ENCODE measurements around the gene GCC1. TPM values are rescaled to one million over a fixed set of nuclear protein-coding genes. Genes with fewer than 3 reads are reported as not detected.
A peak's percentile ranks its signal among the peaks of the same experiment; 100 is the strongest.

The GCC1 gene
- total RNA-seq, 1 experiment from 2014 or later: 14.5 TPM

DNA sequence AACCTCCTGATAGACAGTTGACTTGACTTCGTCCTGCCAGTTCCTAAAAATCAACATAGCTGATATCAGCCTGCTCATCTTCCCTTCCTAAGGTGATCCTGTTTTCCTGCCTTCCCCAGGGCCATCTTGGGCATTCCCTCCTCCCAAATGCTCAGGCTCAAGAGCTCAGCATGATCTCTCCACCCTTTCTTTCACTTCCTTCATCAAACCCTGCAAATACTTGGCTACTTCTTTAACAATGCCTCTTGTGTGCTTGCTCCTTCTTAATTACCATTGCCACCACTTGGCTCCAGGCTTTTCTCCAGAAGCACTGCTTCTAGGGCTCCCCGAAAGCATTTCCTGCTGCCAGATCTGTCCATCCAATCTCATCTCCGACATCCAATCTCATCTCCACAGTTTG, 15.5 kb upstream of the GCC1 start:
- Histone ChIP-seq H3K36me3 (no peaks in the 10 kb centered on the region), H3K4me3 (no peak overlapping the region), H3K9me3 (replicated peaks) (no peaks in the 10 kb centered on the region), H3K27me3 (peaks cover 7% of the 10 kb centered on the region), H3K4me1 (no peaks in the 10 kb centered on the region), H3K27ac (no peak overlapping the region)
- DNase-seq: no peak

- Histone ChIP-seq H3K9me3 (replicated peaks) (no peaks in the 10 kb centered on the region), H3K36me3 (no peaks in the 10 kb centered on the region), H3K27ac (no peak overlapping the region), H3K27me3 (peaks cover 7% of the 10 kb centered on the region), H3K4me1 (no peaks in the 10 kb centered on the region), H3K4me3 (no peak overlapping the region)
- peak in 1 of 2 experiments; percentile 30 for DNase-seq
Observed at GRCh38 chr7:127598318-127598717, 12.9 kb upstream of the GCC1 start.

GRCh38 chr7:127595737-127596136, 10.3 kb upstream of the GCC1 start:
- no peak for DNase-seq
- H3K9me3 ChIP-seq (replicated peaks): no peaks in the 10 kb centered on the region

GRCh38 chr7:127594490-127594889, 9.1 kb upstream of the GCC1 start:
- no peaks in the 10 kb centered on the region for H3K4me1 ChIP-seq
- no peaks in the 10 kb centered on the region; the same call in 1 of the 2 replicates for H3K27me3 ChIP-seq
- no peak for DNase-seq
- no peaks in the 10 kb centered on the region for H3K9me3 ChIP-seq (replicated peaks)
- H3K4me3 ChIP-seq: no peak overlapping the region
- peaks cover 10% of the 10 kb centered on the region for H3K36me3 ChIP-seq
- no peak overlapping the region for H3K27ac ChIP-seq

More at GRCh38 chr7:127595737-127596136, 10.3 kb upstream of the GCC1 start:
- Histone ChIP-seq H3K27ac (no peak overlapping the region), H3K27me3 (no peaks in the 10 kb centered on the region; the same call in 1 of the 2 replicates), H3K36me3 (peaks cover 5% of the 10 kb centered on the region; the same call in 1 of the 2 replicates), H3K4me3 (no peak overlapping the region), H3K4me1 (no peaks in the 10 kb centered on the region)

DNA sequence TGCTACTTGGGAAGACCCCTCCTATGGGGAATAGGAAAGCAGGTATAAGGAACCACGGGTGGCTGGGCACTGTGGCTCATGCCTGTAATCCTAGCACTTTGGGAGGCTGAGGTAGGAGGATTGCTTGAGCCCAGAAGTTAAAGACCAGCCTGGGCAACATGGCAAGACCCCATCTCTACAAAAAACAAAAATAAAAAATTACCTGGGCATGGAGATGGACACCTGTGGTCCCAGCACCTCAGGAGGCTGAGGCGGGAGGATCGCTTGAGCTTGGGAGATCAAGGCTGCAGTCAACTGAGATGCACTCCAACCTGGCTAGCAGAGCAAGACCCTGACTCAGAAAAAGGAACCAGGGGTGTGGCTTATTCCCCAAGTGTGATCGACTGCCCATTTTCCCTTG, 7.2 kb upstream of the GCC1 start:
- Histone ChIP-seq H3K4me3 (no peak overlapping the region), H3K27me3 (no peaks in the 10 kb centered on the region), H3K9me3 (replicated peaks) (no peaks in the 10 kb centered on the region), H3K4me1 (no peaks in the 10 kb centered on the region), H3K27ac (no peak overlapping the region), H3K36me3 (peaks cover 10% of the 10 kb centered on the region)
- no peak for DNase-seq

DNA sequence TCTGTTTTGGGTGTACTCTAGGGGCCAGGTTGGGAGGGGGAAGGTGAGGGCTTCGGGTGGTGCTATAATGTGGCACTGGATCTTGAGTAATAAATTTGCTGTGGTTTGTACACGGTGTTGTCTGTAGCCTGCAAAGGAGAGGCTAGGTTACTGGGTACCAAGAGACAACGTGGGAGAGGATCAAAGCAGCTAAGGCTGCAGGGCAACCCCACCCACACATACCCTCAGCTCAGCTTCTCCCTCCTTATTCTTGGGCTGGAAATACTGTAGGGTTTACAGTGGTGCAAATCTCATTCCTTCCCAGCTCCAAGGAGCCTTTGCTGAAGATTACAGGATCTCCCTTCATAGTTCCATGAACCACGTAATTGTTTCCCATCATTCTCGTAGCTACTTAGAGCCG, 6.2 kb upstream of the GCC1 start:
- no peak for DNase-seq
- H3K27me3 ChIP-seq: no peaks in the 10 kb centered on the region
- no peaks in the 10 kb centered on the region for H3K9me3 ChIP-seq (replicated peaks)
- H3K27ac ChIP-seq: no peak overlapping the region
- H3K36me3 ChIP-seq: peaks cover 10% of the 10 kb centered on the region
- H3K4me3 ChIP-seq: no peak overlapping the region
- no peaks in the 10 kb centered on the region for H3K4me1 ChIP-seq

- H3K9me3 ChIP-seq (replicated peaks): no peaks in the 10 kb centered on the region
- DNase-seq: no peak
- H3K4me3 ChIP-seq: no peak overlapping the region
- H3K27me3 ChIP-seq: no peaks in the 10 kb centered on the region
- H3K4me1 ChIP-seq: no peaks in the 10 kb centered on the region
- peaks cover 10% of the 10 kb centered on the region for H3K36me3 ChIP-seq
- H3K27ac ChIP-seq: no peak overlapping the region
Observed at GRCh38 chr7:127591189-127591588, 5.8 kb upstream of the GCC1 start.

- Histone ChIP-seq H3K27ac (no peak overlapping the region), H3K36me3 (peaks cover 10% of the 10 kb centered on the region), H3K4me1 (no peaks in the 10 kb centered on the region), H3K27me3 (no peaks in the 10 kb centered on the region), H3K4me3 (no peak overlapping the region), H3K9me3 (replicated peaks) (no peaks in the 10 kb centered on the region)
- no peak for DNase-seq
Observed at GRCh38 chr7:127589896-127590295, 4.5 kb upstream of the GCC1 start.

- DNase-seq: peak; percentile 77 to 82
- Histone ChIP-seq H3K27me3 (no peaks in the 10 kb centered on the region), H3K36me3 (peaks cover 10% of the 10 kb centered on the region), H3K9me3 (replicated peaks) (no peaks in the 10 kb centered on the region), H3K4me1 (0 out of 2 replicates have a peak, but pooled peaks cover 2% of the 10 kb centered on the region), H3K27ac (peak overlapping the region; percentile 56), H3K4me3 (peak overlapping the region; percentile 97)
Observed at GRCh38 chr7:127588697-127589482, 3.5 kb upstream of the GCC1 start.

DNA sequence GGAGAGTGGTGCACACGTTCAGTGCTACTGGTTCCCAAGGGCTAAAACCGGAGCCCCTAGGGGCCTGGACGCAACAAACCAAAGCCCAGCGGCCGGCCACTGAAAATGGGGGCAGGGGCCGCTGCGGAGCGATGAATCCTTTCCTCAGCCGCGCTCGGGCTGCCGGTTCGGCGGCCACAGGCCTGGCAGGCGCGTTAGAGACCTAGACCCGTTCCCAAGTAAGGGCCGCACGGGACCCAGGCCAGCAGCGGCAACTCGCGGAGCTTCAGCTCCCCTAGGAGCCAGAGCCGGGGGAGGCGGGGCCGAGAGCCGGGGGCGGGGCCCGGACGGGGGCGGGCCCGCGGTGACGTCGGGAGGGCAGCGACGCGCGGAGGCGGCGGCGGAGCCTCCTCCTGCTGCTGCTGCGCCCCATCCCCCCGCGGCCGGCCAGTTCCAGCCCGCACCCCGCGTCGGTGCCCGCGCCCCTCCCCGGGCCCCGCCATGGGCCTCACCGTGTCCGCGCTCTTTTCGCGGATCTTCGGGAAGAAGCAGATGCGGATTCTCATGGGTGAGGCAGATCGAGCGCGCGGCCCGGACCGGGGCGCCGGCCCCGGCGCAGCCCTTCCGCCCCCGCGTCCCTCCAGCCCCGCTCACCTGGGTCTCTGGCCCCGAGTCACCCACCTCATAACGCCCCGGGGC, 2.8 kb upstream of the GCC1 start, which contains the start of gene ARF5:
TSS of gene ARF5 (plus strand) at position 393 of the 678 bp plus-strand sequence. CDS start at position 481, 88 bp downstream.
- Histone ChIP-seq H3K4me1 (0 out of 2 replicates have a peak, but pooled peaks cover 2% of the 10 kb centered on the region), H3K27me3 (no peaks in the 10 kb centered on the region), H3K4me3 (peak within 1 kb of the TSS; percentile 97), H3K9me3 (replicated peaks) (no peaks in the 10 kb centered on the region), H3K36me3 (peaks cover 10% of the 10 kb centered on the region), H3K27ac (peak within 1 kb of the TSS; percentile 56)
- peak; percentile 84 to 90 for DNase-seq

DNA sequence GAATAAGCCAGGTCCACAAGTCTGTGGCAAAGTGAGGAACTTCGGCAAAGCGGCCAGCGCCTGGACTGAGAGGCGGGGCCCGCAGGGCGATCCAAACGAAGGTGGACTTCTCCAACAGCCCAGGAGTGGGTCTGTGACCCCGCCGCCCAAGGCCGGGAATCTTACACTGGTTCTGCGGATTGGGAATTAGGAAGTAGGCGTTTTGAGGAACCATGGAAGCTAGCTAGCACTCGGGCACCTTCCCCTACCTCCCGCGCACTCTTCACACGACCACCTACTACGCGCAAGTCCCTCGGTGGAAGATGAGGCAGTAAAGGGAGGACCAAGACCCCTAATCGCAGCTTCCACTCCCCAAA, 2.2 kb upstream of the GCC1 start:
- DNase-seq: no peak
- Histone ChIP-seq H3K27me3 (no peaks in the 10 kb centered on the region), H3K36me3 (peaks cover 10% of the 10 kb centered on the region), H3K4me3 (peak overlapping the region; percentile 97), H3K27ac (peak overlapping the region; percentile 30; the same call in 1 of the 2 replicates), H3K9me3 (replicated peaks) (no peaks in the 10 kb centered on the region), H3K4me1 (0 out of 2 replicates have a peak, but pooled peaks cover 2% of the 10 kb centered on the region)

DNA sequence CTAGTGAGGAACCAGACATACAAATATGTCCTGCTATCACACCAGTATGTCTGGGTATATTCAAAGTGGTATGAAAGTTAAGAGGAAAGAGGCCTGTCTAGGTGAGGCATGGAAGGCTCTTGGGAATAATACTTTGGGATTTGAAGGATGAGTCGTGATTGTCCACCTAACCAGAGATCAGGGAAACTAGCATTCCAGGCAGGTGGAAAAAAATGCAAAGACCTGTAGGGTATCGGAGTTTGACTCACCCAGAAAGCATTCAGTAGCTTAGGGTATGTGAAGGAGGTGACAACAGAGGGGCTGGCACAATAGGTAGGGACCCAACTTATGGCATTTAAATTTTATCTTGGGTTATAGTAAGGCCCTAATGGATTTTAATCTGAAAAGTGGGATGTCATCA, 950 bp upstream of the GCC1 start:
- Histone ChIP-seq H3K4me3 (no peak overlapping the region), H3K9me3 (replicated peaks) (no peaks in the 10 kb centered on the region), H3K36me3 (peaks cover 13% of the 10 kb centered on the region), H3K27me3 (no peaks in the 10 kb centered on the region), H3K4me1 (0 out of 2 replicates have a peak, but pooled peaks cover 2% of the 10 kb centered on the region), H3K27ac (no peak overlapping the region)
- no peak for DNase-seq

DNA sequence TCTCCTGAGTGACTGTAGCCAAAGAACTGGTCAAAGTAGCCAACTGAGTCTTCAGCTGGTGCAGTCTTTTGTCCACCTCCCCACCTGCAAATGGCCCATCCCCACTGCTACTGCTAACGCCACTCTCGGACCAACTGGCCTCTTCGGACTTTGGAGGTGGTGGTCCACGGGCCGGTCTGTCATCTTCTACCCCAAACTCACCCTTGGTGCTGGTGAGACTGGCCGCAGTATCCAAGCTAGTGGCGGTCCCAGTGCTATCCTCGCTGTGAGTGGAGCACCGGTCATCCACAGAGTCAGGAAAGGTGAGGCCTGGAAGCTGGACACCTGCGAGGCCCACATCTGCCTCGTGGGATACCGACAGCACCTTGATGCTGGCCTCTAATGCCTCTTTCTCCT, 750 bp downstream of the GCC1 start:
- no peaks in the 10 kb centered on the region for H3K27me3 ChIP-seq
- H3K9me3 ChIP-seq (replicated peaks): no peaks in the 10 kb centered on the region
- H3K36me3 ChIP-seq: peaks cover 12% of the 10 kb centered on the region; the same call in 1 of the 2 replicates
- H3K4me1 ChIP-seq: 0 out of 2 replicates have a peak, but pooled peaks cover 2% of the 10 kb centered on the region
- DNase-seq: no peak
- H3K27ac ChIP-seq: peak overlapping the region; percentile 58
- peak overlapping the region; percentile 90 for H3K4me3 ChIP-seq

DNA sequence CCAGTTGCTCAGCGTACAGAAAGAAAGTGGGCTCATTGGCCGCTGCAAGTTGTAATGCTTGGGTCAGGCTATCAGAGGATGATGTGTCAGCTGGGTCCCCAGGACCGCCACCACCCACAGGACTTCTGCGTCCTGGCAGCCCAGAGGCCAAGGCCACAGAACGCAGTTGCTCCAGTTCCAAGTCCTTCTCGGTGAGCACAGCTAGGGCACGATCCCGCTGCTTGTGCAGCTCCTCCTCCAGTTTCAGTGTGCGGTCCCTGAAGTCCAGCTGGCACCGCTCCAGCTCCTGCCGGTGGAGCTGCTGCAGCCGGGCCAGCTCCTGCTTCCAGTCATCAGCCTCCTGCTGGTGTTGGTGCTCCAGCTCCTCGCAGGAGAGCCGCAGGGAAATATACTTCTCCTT, 3.0 kb downstream of the GCC1 start:
- H3K4me3 ChIP-seq: no peak overlapping the region

DNA sequence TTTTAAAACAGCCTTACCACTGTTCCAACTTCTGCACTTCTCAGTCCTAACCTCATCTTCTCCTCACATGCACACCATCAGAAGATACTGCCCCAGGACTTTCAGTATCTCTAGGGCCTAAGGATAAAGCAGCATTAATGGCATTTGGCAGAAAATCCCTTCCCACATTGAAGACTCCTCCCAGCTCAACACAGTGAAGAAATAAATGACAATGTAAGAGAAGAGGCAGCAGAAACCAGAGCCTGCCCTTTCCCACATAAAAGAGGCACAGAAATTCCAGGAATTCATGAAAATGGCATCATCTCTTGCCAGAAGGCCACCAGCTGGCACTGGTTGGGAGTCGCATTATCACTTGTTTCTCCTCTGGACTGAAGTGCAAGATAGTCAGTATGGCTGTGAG, 3.7 kb downstream of the GCC1 start:
- Histone ChIP-seq H3K9me3 (replicated peaks) (no peaks in the 10 kb centered on the region), H3K4me1 (0 out of 2 replicates have a peak, but pooled peaks cover 2% of the 10 kb centered on the region), H3K36me3 (peaks cover 18% of the 10 kb centered on the region), H3K27me3 (no peaks in the 10 kb centered on the region), H3K4me3 (no peak overlapping the region), H3K27ac (no peak overlapping the region)
- DNase-seq: no peak

More for the DNA sequence above, 3.0 kb downstream of the GCC1 start:
- 0 out of 2 replicates have a peak, but pooled peaks cover 2% of the 10 kb centered on the region for H3K4me1 ChIP-seq
- no peak overlapping the region for H3K27ac ChIP-seq
- no peaks in the 10 kb centered on the region for H3K27me3 ChIP-seq
- DNase-seq: no peak
- H3K36me3 ChIP-seq: peaks cover 18% of the 10 kb centered on the region
- no peaks in the 10 kb centered on the region for H3K9me3 ChIP-seq (replicated peaks)
